GM18519 (cell line): ENCODE results near the gene OR3A2.
"Not testable (repeated sequence)": the region's sequence is repeated elsewhere in the genome, so short reads cannot be mapped to it uniquely, and the experiment has no call there.

Experiments used
- ATAC-seq: cut with Tn5 transposase; IDR thresholded peaks from one replicate; pipeline ENCODE4 v1.9.1; 2021; ENCODE audit warnings: mild to moderate bottlenecking, moderate library complexity; ENCODE audit not compliant: unreplicated experiment, low FRiP score

The OR3A2 gene

DNA sequence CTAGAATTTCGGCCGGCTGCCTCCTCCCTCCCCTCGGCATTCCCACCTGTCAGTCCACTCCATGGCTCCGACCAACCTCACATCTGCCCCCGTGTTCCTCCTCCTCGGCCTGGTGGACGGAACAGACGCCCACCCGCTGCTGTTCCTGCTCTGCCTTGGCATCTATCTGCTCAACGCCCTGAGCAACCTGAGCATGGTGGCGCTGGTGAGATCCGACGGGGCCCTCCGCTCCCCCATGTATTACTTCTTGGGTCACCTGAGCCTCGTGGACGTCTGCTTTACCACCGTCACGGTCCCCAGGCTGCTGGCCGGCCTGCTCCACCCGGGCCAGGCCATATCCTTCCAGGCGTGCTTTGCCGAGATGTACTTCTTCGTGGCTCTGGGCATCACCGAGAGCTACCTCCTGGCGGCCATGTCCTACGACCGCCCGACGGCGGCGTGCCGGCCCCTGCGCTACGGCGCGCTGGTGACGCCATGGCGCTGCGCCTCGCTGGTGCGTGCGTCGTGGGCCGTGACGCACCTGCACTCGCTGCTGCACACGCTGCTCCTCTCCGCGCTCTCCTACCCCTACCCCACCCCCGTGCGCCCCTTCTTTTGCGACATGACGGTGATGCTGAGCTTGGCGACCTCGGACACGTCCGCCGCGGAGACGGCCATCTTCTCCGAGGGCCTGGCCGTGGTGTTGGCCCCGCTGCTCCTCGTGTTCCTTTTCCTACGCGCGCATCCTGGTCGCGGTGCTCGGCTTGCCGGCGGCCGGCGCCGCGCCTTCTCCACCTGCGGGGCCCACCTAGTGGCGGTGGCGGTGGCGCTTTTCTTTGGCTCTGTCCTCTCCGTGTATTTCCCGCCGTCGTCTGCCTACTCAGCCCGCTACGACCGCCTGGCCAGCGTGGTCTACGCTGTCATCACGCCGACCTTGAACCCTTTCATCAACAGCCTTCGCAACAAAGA lies at the start of gene OR3A2:
OR3A2 (minus strand) TSS at position 440 of the 948 bp plus-strand sequence.
- no peak for ATAC-seq

GRCh38 chr17:3433741-3434140 lies 47.6 kb upstream of the OR3A2 start, which contains the start of gene OR1E2:
Gene OR1E2, minus strand, starts transcription at chr17:3433841. Its CDS starts 0 bp downstream, at chr17:3433841.
- ATAC-seq: no peak

- ATAC-seq: not testable (repeated sequence)
These were observed 47.1 kb upstream of the OR3A2 start for GRCh38 chr17:3433215-3433614.

- no peak for ATAC-seq
These were observed 32.1 kb upstream of the OR3A2 start for GRCh38 chr17:3418222-3418621.

DNA sequence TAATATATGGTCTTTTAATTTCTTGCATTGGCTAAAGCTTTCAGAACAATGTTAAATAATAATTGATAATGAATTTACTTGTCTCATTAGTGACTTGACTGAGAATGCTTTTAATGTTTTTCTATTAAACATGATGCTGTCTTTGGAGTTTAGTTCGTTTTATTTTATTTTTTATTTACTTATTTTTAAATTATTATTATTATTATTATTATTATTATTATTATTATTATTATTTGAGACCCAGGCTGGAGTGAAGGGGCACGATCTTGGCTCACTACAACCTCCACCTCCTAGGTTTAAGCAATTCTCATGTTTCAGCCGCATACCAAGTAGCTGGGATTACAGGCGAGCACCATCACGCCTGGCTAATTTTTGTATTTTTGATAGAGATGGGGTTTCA lies 29.5 kb upstream of the OR3A2 start:
- no peak for ATAC-seq

- ATAC-seq: not testable (repeated sequence)
These were observed 26.1 kb upstream of the OR3A2 start for GRCh38 chr17:3412216-3412615.

- ATAC-seq: no peak
These were observed 25.0 kb upstream of the OR3A2 start, which contains the start of gene OR3A3 for GRCh38 chr17:3411070-3411469. Gene OR3A3, plus strand, starts transcription at chr17:3411370.

DNA sequence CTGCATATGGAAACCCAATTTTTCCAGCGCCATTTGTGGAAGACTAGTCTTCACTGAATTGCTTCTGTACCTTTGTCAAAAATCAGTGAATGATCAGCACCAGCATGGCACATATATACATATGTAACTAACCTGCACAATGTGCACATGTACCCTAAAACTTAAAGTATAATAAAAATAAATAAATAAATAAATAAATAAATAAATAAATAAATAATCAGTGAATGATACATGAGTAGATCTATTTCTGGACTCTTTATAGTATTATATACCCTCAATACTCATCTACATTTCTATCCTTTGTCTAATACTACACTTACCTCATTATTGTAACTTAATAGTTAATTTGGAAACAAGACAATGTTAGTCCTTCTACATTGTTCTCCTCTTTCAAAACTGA lies 17.7 kb upstream of the OR3A2 start:
- not testable (repeated sequence) for ATAC-seq

DNA sequence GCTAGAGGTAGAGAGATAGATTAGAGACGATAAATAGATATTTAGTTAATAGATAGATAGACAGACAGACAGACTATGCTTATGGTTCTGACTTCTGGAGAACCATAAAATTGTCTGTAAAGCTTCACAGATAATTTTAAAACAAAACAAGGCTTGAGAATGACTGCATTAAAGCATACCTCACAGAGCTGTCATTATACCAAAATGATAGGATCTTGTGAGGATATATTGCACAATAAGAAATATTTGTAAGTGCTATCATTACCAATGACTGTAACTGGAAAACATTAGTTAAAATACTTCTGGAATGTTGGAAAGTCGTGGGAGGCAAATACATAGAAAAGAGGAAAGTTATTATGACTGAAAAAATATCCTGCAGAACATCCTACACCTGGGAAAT lies 15.7 kb upstream of the OR3A2 start:
- no peak for ATAC-seq

DNA sequence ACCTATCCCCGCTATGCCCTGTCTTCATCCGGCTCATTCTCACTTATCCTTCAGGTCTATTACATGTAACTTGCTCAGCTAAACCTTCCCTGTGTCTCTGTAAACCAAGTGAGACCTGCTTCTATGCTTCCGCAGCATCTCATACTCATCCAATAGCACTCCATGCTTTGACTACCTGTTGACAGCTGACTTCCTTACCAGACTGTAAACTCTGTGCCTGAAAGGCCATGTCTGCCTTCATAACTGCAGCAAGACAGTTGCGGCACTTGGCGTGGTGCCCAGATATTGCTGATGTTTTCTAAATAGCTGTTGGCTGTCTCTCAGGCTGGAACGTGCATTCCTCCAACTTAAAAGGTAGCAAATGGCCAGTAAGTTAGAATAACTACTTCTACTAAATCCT lies 13.9 kb upstream of the OR3A2 start:
- no peak for ATAC-seq

DNA sequence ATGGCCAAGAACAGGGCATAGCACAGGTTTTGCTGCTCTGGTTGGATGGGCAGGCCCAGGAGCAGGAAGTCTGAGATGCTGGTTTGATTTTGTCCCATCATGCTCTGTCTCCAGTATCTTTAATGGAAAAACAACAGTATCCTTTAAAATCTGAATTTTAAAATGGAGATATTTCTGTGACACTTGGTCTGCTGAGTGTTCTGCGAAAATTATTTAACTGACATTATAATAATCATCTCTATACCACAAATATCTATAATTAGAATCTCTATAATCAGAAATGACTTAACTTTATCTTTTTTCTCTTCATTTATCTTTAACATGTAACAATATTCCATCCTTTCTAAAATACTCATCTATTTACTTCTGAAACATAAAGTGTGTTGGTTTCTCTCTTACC lies 12.2 kb upstream of the OR3A2 start, which contains the start of gene OR1E1:
OR1E1 (minus strand) TSS at position 101 of the 400 bp plus-strand sequence; CDS start at position 101, 0 bp downstream.
- no peak for ATAC-seq

DNA sequence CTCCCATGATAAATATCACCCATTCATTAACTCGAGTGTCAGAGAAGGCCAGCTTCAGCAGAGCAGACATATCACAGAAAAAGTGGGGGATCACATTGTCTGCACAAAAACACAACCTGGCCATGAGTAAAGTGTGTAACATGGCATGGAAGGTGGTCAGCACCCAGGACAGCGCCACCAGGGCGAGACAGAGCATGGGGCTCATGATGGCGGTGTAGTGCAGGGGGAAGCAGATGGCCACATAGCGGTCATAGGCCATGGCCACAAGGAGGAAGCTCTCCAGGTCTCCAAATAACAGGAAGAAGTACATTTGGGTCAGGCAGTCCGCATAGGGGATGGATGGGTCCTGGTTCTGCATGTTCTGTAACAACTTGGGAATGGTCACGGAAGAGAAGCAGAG lies 11.7 kb upstream of the OR3A2 start:
- not testable (repeated sequence) for ATAC-seq

DNA sequence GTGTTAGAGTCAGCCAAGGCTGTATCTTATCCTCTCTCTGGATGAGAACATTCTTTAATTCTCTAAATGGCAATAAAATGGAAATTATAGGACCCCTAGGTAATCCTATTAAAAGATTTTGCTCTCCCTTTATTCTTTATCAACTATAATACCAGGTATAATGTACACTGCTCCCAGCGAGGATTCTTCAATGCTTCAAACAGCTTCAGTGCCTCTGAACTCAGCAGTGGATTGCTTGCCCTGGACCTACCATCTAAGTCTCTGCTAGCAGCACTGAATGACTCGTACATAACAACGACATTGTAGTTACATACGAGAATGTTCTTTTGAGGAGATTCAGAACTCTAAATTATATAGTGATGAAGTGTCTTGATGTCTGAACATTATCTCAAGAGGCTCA lies 3.7 kb upstream of the OR3A2 start:
- no peak for ATAC-seq

DNA sequence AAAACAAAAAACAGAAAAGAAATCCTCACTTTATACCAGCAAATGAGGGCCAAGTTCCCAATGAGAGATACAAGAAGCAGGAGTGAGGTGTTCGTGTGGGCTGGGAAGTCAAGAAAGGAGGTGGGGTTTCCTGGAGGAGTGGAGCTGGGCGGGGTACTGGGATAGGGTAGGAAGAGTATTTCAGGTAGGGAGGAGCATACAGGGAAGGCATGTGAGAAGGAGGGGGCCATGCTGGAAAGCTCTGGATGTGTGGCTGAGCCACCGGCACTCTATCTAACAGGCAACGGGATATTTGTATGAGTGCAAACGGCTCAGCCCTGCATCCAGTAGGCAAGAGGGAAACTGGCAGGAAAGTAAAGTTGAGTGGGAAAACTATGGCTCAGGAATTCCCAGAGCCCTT lies 4.2 kb downstream of the OR3A2 start:
- ATAC-seq: no peak

- ATAC-seq: no peak
These were observed 7.8 kb downstream of the OR3A2 start for GRCh38 chr17:3378321-3378720.

GRCh38 chr17:3371167-3371566 lies 14.9 kb downstream of the OR3A2 start:
- ATAC-seq: not testable (repeated sequence)

DNA sequence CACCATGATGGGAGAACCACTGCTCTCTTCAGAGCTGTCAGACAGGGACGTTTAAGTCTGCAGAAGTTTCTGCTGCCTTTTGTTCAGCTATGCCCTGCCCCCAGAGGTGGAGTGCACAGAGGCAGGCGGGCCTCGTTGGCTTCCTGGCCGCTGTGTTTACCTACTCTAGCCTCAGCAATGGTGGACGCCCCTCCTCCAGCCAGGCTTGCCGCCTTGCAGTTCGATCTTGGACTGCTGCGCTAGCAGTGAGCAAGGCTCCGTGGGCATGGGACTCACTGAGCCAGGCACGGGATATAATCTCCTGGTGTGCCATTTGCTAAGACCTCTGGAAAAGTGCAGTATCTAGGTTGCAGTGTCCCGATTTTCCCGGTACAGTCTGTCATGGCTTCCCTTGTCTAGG lies 43.3 kb downstream of the OR3A2 start:
- not testable (repeated sequence) for ATAC-seq

- no peak for ATAC-seq
These were observed 50.2 kb downstream of the OR3A2 start for GRCh38 chr17:3335876-3336275.

DNA sequence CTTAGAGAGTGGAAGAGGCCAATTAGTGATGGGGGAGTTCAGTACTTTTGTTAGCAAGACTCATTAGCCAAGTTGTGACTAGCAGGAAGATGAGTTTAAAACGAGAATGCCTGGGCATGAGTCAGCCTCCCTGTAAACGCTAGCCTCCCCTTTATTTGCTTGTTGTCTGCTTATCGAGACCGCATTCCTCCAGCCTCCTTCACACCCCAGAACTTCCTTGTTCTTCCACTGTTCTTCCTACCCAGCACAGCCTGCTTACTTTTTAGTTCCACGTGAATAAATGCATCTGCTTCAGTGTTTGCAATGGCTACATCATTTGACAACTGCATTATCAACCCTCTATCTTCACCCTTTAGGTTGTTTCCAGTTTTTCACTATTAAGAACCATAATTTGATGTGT lies 67.8 kb downstream of the OR3A2 start:
- ATAC-seq: no peak

GRCh38 chr17:3316836-3317235 lies 69.3 kb downstream of the OR3A2 start:
- no peak for ATAC-seq

GRCh38 chr17:3308603-3309002 lies 77.5 kb downstream of the OR3A2 start:
- ATAC-seq: no peak

DNA sequence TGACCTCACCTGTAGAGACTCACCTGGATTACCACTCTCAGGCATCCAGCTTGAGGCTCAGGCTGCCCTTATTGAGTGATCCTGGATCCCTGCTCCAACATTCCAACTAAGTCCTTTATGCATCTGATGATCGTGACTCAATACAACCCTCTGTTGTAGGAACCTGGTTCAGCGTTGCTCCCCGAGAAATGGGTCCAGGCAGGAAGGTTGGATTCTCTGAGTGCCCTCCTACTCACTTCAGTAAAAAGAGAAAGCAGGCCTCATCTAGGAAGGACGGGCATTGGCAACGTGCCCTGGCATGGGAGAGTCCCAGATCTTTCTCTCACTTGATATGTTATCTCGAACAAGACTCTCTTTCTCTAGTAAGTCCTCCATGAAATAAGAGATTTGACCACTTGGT lies 87.8 kb downstream of the OR3A2 start, which contains the start of gene OR3A1:
OR3A1 (minus strand) TSS at position 101 of the 400 bp plus-strand sequence. CDS start 5,778 bp downstream, outside the sequence.
- no peak for ATAC-seq
